ENCODE results near the gene CNFN.

DNA sequence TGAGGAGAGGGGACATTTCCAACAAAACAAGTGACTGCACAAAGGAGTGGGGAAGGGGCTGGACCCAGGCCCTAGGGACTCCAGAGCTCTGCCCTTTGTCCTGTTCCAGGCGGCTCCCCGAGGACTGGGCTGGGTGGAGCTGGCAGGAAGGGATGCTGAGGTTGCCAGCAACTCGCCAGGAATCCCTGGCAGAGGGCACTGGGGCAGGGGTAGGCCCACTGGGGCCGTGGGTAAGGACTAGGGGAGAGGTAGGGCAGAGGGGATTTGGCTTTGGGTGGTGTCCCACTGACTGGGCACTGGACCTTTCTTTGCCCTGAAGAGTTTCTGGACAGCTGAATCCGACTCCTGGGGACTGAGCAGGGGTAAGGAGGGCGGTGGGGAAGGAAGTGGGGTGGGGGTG lies 29.2 kb upstream of the CNFN start:
- no peak for TF ChIP-seq GATA2 (IDR thresholded peaks at IDR 0.05; ENCODE audit: low read depth, low read length)
- no peak for TF ChIP-seq GATA3 (IDR thresholded peaks at IDR 0.05; ENCODE audit: low read depth, low read length)

Data from SH-SY5Y (cell line).